T-helper 1 cell (primary cell): ENCODE data around the gene MGST2.

ENCODE experiments used
- DNase-seq, 5 donors: peaks; one replicate each; pipeline ENCODE4 v3.0.0-alpha.2; 2012 to 2020

Gene MGST2

DNA sequence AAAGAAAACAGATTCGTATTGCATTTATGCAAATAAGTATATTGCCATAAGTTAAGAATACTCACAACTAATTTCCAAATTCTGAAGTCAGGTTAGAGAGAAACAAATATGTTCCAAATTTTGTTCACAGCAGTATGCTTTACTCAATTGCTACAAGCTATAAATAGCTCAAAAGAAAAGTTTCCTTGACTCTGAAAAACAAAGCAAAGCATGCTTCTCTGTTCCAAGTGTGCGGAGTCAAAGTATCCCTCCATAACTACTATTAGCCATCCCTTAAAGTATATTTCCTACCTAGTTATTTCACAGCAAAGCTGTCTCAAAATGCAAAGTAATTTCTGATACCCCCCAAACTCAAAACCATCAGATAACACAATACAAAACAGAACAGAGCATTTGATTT lies 47.3 kb downstream of the MGST2 start:
- DNase-seq = no peak

DNA sequence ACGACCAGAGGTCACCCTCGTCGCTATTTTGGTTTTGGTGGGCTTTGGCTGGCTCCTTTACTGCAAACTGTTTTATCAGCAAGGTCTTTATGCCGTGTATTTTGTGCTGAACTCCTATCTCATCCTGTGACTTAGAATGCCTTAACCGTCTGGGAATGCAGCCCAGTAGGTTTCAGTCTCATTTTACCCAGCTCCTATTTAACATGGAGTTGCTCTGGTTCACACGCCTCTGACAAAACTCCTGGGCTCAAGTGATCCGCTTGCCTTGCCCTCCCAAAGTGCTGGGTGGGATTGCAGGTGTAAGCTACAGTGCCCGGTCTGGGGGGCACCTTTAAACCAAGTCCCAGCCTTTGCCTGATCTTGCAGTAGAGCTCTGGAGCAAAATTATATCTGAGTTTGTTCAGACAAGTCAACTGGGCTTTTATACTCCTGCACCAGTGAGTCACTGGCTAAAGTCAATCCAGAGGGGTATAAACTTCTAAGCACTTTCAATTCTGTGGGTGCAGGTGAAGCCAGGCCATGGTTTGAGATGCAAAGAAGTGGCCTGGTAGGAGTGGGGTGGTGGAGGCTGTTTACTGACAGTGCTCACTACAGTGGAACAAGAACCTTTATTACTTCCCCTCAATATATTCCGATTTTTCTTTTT lies 50.2 kb downstream of the MGST2 start:
- DNase-seq = no peak

GRCh38 chr4:139718358-139718757 lies 52.7 kb downstream of the MGST2 start:
- no peak for DNase-seq

GRCh38 chr4:139718833-139719232 lies 53.2 kb downstream of the MGST2 start:
- DNase-seq = no peak

DNA sequence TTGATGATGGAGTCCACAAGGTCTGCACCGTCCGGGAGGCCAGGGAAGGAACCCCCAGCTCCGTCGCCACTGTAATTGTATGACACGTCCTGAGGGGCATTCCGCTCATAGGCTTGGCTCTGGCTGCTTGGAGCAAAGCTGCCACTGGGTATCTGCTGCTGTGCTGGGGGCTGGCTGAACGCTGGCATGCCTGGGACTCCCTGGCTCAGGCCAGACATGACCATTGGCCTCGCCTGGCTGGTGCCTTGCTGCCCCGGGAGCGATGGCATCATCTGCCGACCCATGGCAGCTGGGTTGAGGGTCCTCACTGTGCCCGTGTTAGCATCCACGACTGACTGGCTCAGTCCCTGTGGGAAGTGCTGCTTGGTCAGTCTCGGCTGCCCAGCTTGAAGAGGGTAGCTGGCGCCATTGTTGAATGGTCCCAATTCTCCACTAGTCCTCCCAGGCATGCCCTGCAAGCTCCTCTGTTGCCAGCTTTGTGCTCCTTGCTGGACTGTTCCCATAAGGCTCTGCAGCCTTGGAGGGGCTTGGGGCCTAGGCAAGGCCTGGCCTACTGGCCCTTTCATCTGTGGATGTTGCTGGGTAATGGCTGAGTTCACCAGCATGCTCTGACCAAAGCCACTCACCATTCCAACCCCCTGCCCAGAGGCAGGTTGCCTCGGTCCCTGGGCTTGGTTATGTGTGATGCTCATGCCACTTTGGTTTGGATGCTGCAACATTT lies 53.9 kb downstream of the MGST2 start:
- DNase-seq = no peak

DNA sequence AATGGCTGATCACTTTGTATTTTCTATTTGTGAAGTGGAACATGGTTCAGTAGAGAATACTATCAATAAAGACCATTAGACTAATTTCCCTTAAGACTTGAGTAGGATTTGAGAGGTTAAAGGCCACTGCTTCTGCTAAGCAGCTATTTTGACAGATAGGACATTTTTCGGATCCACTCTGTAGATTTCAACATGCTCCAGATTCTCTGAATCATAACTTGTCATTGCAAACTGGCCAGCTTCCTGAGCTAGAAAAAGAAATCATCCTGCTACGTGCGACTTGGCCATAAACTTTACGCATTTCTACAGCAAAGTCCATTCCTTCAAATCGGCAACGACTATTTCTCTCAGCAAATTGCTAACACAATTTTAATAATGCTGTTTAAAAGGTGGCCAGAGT lies 55.2 kb downstream of the MGST2 start:
- DNase-seq = no peak

DNA sequence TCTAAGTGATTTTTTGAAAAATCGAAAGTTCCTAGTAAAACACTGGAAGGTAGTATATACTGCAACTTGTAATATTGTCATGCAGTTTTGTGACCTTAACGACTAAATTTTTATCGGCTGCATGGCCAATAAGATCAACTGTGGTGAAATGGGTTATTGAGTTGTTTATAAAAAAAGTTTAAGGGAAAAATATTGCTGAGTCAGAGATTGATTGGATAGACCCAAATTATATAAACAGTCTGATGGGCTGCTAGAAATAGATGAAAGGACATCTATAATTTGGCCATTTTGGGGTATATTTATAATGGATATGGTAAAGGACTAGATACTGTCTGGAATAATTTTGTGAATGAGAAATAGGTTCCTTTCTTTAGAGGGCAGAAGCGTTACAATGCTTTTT lies 56.2 kb downstream of the MGST2 start:
- DNase-seq = no peak

DNA sequence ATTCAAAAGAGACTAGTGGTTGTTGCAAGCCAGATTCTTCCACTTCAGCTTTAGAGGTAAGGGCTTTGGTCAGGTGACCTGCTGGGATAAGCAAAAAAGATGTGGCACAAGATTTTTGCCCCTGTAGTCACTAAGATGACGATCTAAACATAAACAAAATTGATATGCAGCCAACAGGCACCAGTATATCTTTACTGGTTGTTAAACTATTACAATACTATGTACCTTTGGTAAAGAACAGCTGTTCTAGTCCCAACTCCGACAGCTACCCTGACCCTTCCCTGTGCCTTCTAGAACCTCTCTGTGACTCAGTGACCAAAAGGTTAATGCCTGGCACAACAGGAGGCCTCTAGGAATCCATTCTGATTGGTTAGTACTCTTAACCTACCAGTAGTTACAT lies 59.6 kb downstream of the MGST2 start:
- DNase-seq = no peak

DNA sequence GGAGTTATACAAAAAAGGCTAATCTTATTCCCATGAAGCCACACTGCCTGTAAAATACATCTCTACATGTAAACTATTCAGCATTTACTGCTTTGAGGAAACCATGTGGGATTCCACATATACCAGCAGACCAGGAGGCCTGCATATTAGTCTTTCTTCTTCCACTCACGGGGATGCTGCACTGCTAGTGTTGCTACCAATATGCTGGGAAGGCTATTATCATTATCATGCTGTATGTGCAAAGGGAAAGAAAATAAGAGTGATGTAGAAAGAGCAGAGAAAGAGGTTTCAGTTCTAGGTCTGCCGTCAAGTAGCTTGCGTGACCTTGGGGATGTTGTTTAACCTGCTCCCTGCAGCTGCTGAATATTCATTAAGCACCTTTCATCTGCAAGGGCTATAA lies 61.0 kb downstream of the MGST2 start:
- no peak for DNase-seq

- no peak for DNase-seq
These were observed 62.5 kb downstream of the MGST2 start for GRCh38 chr4:139728146-139728545.

- DNase-seq = no peak
These were observed 63.2 kb downstream of the MGST2 start for GRCh38 chr4:139728840-139729239.

DNA sequence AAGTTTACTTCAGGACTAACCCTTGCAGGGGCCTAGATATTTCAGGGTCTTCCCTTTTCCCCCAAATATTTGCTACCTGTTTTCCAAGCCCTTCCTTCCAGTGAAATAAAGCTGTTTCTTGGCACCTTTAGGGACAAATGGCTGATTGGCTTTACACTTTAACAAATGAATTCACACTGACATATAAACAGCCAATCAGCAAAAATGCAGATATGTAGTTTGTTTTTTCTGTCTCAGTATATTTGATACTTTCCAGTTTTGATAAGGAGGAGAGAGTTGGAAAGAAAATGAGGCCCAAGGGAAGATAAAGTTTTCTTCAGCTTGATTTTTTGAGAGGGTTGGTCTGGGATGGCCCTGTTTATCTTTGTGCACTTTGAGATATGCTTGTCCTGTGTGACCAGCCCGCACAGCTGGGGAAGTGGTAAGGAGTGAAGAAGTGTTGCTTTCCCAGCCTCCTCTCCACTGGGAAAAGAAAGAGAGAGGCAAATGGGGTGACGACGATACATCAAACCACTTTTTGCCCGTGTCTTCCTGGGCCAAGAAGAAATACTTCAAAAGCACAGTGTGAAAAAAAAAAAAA lies 67.5 kb downstream of the MGST2 start:
- DNase-seq = no peak

DNA sequence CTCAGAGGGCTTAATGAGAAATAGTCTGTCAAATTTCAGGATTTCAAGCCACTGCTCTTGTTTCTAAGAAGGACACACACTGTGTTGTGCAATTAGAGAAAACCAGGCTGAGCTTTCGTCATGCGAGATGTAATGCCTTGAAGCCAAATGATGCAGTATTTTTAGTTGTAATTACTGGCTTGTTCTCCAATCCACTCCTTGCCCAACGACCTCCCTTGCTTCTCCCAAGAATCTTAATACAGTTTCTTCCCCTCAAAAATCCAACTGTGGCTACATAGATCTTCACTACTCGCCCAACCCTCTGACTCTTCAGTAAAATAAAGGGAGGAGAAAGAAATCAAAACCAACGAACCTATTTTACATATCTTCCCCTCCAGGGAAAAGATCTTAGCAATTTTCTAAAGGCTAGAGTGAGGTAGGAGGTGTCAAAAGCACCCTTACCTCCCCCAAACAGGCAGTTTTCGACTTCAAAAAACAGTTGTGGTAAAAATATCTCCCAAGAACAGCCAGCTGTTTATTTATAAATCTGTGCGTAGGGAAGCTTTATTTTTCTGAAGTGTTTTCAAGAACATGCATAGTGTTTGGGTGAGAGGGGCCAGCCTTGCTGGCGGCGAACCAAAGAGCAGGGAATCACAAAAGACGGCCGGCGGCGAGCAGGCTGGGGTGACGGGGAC lies 68.7 kb downstream of the MGST2 start:
- DNase-seq = no peak

DNA sequence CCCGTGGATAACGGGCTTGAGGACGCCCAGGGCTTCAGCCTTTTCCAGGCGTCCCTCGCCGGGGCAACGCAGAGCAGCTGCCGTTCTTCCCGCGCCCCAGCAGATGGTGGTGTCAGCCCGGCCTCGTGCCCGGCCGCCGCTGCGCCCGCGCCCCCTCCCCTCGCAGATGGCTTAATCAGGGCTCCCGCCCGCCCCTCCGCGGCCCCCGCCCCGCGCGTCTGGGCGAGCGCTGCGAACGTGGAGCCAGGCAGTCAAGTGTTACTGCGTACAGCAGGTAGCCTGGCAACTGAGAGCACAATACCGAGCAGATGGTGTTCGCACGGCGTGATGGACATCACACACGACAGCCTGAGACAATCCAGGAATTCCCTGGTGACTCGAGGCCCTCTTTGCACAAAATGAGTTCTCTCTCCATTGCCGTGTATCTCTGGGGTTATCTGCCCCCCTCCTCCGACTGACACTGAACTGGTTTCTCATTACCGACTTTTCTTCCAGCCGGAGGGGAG lies 69.3 kb downstream of the MGST2 start:
- DNase-seq = peak in 3 of 5 donors; percentile 11 to 38 (median 20)

DNA sequence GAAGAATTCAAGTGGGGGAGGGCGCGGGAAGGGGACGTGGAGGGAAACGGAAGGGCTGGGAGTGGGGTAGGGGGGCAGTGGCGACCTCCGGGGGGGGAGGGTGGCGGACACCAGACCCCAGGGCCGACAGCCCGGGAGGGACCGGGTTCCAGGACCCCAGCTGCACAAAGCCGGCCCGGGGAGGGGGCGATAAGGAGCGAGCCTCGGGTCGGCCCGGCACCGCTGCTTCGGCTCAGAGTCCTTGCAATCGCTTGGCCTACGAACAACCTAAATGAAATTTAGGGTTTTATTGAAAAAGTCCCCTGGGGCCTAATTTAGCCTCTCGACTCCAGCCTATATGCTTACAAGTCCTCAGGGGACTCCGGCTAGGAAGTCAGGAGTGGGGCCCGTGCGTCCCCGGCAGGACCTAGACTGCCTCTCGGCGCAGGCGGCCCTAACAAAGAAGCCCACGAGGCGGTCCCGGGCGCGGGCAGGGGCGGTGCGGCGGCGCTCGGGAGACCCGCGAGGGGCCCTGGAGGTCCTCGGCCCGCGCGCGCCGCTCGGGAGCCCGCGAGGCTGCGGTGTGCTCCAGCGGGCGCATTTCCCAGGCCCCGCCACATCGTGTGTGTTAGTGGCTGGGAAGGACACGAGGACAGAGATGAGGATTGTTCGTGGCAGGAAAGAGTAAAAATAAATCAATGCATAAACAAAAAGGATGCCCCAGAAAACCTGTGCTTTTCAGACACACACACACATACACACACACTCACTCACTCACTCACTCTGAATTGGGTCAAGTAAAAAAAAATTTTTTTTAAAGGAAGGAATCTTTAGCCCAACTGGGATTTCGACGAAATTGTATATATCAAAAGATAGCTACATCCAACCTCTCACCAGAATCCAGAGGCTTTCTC lies 70.0 kb downstream of the MGST2 start:
- no peak for DNase-seq

- DNase-seq = no peak
These were observed 70.6 kb downstream of the MGST2 start for GRCh38 chr4:139736274-139736660.

DNA sequence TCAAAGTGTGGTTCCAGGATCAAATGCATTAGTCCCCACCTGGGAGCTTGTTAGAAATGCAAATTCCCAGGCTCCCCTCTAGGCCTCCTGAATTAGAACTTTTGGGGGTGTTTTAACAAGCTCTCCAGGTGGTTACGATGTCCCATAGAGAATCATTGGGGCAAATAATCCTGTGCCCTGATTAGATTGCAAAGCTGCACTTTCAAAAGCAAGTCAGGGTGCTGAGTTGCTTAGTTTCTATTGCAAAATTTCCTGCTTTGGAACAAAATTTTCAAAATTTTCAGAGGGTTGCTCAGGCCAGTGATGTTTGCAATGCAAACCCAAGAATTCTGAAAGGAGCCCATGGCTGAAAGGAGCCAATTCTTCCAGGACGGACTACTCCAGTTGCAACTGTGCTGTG lies 71.0 kb downstream of the MGST2 start:
- no peak for DNase-seq

DNA sequence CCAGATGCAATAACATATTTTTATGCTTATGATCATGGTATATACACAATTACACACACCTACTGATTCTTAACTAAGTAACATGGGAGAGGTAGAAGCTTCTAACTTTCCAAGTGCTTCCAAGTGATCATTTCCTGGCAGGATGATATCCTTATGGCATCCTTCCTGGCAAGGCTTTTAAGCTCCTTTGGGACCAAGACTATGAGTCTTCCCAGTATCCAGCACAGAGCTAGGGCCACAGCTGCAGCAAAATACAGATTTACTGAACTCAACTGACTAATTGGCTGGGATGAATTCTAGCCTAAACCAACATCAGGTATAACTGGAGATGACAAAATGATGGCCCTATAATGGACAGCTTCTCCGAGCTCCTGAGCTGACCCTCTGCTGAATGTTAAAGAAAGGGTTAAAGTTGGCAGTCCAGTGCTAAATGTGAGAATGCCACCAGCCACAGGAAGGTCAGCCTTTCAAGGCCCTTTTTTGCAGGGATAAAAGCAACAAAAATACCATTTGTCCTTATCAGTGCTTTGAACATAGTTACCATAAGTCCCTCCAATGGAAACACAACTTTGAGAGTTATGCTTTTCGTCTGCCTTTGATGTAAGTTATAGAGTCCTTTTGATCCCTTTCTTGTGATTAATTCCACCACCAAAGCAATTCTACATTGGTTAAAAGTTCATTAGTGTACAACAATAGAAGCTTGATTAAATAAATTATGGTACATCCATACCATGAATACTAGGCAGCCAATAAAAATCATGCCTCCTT lies 73.4 kb downstream of the MGST2 start:
- DNase-seq = no peak

- DNase-seq = no peak
These were observed 74.5 kb downstream of the MGST2 start for GRCh38 chr4:139740121-139740520.

- no peak for DNase-seq
These were observed 75.0 kb downstream of the MGST2 start for GRCh38 chr4:139740531-139741041.

DNA sequence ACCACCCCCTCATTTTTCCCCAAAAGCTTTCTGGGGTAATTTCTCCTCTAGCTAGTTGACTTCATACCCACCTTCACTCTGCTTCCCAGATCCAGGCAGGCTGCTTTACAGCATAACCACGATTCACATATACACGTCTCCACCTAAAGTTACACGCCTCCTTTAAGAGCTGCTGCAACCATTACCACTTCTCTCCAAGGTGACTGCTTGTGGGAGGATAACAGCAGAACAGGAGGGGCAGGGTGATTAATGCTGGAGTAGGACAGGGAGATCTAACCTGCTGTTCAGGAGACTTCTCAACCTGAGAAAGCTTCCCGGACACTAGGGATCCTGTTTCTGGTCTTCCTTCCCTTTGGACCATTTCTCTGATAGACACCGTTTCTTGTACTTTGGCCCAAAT lies 77.4 kb downstream of the MGST2 start:
- no peak for DNase-seq

DNA sequence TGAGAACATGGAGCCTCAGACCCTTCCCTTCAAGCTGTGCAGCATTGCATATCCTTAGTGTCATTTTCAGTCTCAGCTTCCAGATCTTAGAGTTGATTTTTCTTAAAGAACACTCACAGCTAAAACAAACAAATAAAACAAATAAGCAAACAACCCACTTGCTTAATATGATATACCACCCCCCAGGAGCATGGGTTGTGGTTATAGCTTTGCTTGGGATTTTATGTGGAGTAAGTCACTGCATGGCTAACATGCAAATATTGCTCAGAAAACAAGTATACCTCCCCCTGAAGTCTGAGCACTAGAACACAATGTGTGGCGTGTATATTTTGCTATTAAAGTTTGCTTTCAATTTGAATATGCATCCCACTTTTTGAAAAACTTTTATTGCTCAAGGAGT lies 78.6 kb downstream of the MGST2 start:
- DNase-seq = no peak
